IMR-90 (cell line): ENCODE results near the gene GCDH.

Experiments used
- BHLHE40 ChIP-seq: fragments of 150-350 bp; IDR thresholded peaks from 2 replicates; pipeline ENCODE4 v1.6.1; 2016; ENCODE audit warnings: mild to moderate bottlenecking, low read depth, low read length
- CEBPB ChIP-seq: IDR thresholded peaks from 2 replicates; pipeline ENCODE4 v1.6.1; 2012; ENCODE audit warnings: low read depth, low read length, improper control_type of control experiment
- MAFK ChIP-seq: IDR thresholded peaks from 2 replicates; pipeline ENCODE4 v1.6.1; 2012; ENCODE audit warnings: low read depth, low read length, improper control_type of control experiment
- MAZ ChIP-seq: IDR thresholded peaks from 2 replicates; pipeline ENCODE4 v1.6.1; 2012; ENCODE audit warnings: low read depth, mild to moderate bottlenecking, low read length, improper control_type of control experiment, moderate library complexity, borderline replicate concordance
- MXI1 ChIP-seq: IDR thresholded peaks from 2 replicates; pipeline ENCODE4 v1.6.1; 2012; ENCODE audit warnings: low read depth, mild to moderate bottlenecking, low read length, moderate library complexity, borderline replicate concordance
- POLR2A ChIP-seq: IDR thresholded peaks from 2 replicates; pipeline ENCODE4 v1.6.1; 2012; ENCODE audit warnings: mild to moderate bottlenecking, low read depth, low read length
- RAD21 ChIP-seq: IDR thresholded peaks from 2 replicates; pipeline ENCODE4 v1.6.1; 2012; ENCODE audit warnings: low read length, improper control_type of control experiment
- RCOR1 ChIP-seq: IDR thresholded peaks from 2 replicates; pipeline ENCODE4 v1.6.1; 2012; ENCODE audit warnings: mild to moderate bottlenecking, low read length, improper control_type of control experiment; ENCODE audit not compliant: insufficient replicate concordance
- SMC3 ChIP-seq: fragments of 150-350 bp; IDR thresholded peaks from 2 replicates; pipeline ENCODE4 v1.6.1; 2016; ENCODE audit warnings: low read depth, mild to moderate bottlenecking, antibody characterized with exemption, low read length, moderate library complexity
- TF ChIP-seq, protein P1 (sequence below): conservative IDR thresholded peaks from 2 replicates; pipeline ENCODE4 v1.5.1; 2012; ENCODE audit warnings: mild to moderate bottlenecking, low read depth, low read length, improper control_type of control experiment
- TF ChIP-seq, protein P2 (sequence below): fragments of 150-350 bp; IDR thresholded peaks from 2 replicates; pipeline ENCODE4 v1.6.1; 2016; ENCODE audit warnings: low read depth, mild to moderate bottlenecking, low read length, moderate library complexity, borderline replicate concordance

DNA sequence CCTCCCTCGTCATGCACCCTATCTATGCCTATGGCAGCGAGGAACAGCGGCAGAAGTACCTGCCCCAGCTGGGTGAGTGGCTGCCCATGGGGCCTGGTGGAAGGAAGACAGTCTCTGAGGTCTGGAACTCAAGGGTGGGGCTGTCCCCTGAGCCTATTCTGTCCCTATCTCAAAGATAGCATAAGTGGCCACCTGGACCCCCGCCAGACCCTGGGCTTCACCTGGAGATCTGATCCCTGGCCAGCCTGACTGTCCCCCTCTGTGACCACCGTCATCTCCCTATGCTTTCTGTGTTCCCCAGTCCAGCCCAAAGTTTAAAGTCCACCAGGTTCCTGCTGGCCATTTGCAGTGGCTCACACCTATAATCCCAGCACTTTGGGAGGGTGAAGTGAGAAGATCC lies 2.6 kb downstream of the GCDH start:
- TF ChIP-seq RAD21 (no peak), CEBPB (no peak), MAZ (no peak), POLR2A (no peak), MXI1 (no peak), RCOR1 (no peak), BHLHE40 (no peak), MAFK (no peak), SMC3 (no peak)
- TF ChIP-seq, protein P1, sequence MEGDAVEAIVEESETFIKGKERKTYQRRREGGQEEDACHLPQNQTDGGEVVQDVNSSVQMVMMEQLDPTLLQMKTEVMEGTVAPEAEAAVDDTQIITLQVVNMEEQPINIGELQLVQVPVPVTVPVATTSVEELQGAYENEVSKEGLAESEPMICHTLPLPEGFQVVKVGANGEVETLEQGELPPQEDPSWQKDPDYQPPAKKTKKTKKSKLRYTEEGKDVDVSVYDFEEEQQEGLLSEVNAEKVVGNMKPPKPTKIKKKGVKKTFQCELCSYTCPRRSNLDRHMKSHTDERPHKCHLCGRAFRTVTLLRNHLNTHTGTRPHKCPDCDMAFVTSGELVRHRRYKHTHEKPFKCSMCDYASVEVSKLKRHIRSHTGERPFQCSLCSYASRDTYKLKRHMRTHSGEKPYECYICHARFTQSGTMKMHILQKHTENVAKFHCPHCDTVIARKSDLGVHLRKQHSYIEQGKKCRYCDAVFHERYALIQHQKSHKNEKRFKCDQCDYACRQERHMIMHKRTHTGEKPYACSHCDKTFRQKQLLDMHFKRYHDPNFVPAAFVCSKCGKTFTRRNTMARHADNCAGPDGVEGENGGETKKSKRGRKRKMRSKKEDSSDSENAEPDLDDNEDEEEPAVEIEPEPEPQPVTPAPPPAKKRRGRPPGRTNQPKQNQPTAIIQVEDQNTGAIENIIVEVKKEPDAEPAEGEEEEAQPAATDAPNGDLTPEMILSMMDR = no peak
- TF ChIP-seq, protein P2, sequence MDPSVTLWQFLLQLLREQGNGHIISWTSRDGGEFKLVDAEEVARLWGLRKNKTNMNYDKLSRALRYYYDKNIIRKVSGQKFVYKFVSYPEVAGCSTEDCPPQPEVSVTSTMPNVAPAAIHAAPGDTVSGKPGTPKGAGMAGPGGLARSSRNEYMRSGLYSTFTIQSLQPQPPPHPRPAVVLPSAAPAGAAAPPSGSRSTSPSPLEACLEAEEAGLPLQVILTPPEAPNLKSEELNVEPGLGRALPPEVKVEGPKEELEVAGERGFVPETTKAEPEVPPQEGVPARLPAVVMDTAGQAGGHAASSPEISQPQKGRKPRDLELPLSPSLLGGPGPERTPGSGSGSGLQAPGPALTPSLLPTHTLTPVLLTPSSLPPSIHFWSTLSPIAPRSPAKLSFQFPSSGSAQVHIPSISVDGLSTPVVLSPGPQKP = no peak
